GM06990 (cell line): ENCODE measurements around the gene SPIRE1.

Experiments
- DNase-seq: peaks from one replicate; pipeline ENCODE4 v3.0.0-alpha.2; 2011; ENCODE audit not compliant: insufficient read length; ENCODE audit errors: extremely low read depth
- H3K27me3 ChIP-seq: replicated peaks from 2 replicates; pipeline ENCODE4 v1.6.0; 2011; ENCODE audit warnings: low read length; ENCODE audit not compliant: control insufficient read depth, insufficient read depth
- H3K36me3 ChIP-seq: 2 replicates; pipeline ENCODE4 v1.5.1; 2011; ENCODE audit warnings: low read length; ENCODE audit not compliant: control insufficient read depth, insufficient read depth
- H3K4me3 ChIP-seq: replicated peaks from 2 replicates; pipeline ENCODE4 v1.5.1; 2011; ENCODE audit warnings: low read depth, mild to moderate bottlenecking, control low read depth, low read length
- CTCF ChIP-seq: IDR thresholded peaks from 2 replicates; pipeline ENCODE4 v1.5.1; 2011; ENCODE audit warnings: low read length, control low read depth, mild to moderate bottlenecking, inconsistent platforms; ENCODE audit not compliant: insufficient read depth, poor library complexity, severe bottlenecking

The SPIRE1 gene

GRCh38 chr18:12410081-12410481 is 247.8 kb downstream of the SPIRE1 start:
- no peak for DNase-seq
- no peaks in the 10 kb centered on the region for H3K36me3 ChIP-seq
- no peak overlapping the region for H3K4me3 ChIP-seq
- H3K27me3 ChIP-seq = peaks cover 2% of the 10 kb centered on the region; the same call in 1 of the 2 replicates
- no peak for TF ChIP-seq CTCF

- Histone ChIP-seq H3K36me3 (no peaks in the 10 kb centered on the region), H3K27me3 (peaks cover 3% of the 10 kb centered on the region; the same call in 1 of the 2 replicates), H3K4me3 (no peak overlapping the region)
- TF ChIP-seq CTCF = no peak
- DNase-seq = no peak
Measured at GRCh38 chr18:12409469-12409868, 248.4 kb downstream of the SPIRE1 start.

- no peak for TF ChIP-seq CTCF
- peaks cover 3% of the 10 kb centered on the region; the same call in 1 of the 2 replicates for H3K27me3 ChIP-seq
- DNase-seq = no peak
- peak overlapping the region; percentile 69 for H3K4me3 ChIP-seq
- no peaks in the 10 kb centered on the region for H3K36me3 ChIP-seq
Measured at GRCh38 chr18:12408247-12408869, 249.5 kb downstream of the SPIRE1 start.

GRCh38 chr18:12406371-12407111 is 251.4 kb downstream of the SPIRE1 start:
- peaks cover 3% of the 10 kb centered on the region for H3K27me3 ChIP-seq
- no peaks in the 10 kb centered on the region for H3K36me3 ChIP-seq
- peak overlapping the region; percentile 31; the same call in 1 of the 2 replicates for H3K4me3 ChIP-seq
- DNase-seq = no peak
- TF ChIP-seq CTCF = no peak

GRCh38 chr18:12405066-12405465 is 252.8 kb downstream of the SPIRE1 start:
- TF ChIP-seq CTCF = no peak
- H3K27me3 ChIP-seq = peaks cover 3% of the 10 kb centered on the region
- no peak overlapping the region for H3K4me3 ChIP-seq
- DNase-seq = no peak
- H3K36me3 ChIP-seq = no peaks in the 10 kb centered on the region
